GM21360 (cell line): ENCODE results near the gene VPREB1.
"Not testable (repeated sequence)": the region's sequence is repeated elsewhere in the genome, so short reads cannot be mapped to it uniquely, and the experiment has no call there.

ENCODE experiments used
- ATAC-seq: cut with Tn5 transposase; IDR thresholded peaks from one replicate; pipeline ENCODE4 v1.9.1; 2021; ENCODE audit warnings: mild to moderate bottlenecking, moderate library complexity; ENCODE audit not compliant: unreplicated experiment

The VPREB1 gene, protein sequence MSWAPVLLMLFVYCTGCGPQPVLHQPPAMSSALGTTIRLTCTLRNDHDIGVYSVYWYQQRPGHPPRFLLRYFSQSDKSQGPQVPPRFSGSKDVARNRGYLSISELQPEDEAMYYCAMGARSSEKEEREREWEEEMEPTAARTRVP

DNA sequence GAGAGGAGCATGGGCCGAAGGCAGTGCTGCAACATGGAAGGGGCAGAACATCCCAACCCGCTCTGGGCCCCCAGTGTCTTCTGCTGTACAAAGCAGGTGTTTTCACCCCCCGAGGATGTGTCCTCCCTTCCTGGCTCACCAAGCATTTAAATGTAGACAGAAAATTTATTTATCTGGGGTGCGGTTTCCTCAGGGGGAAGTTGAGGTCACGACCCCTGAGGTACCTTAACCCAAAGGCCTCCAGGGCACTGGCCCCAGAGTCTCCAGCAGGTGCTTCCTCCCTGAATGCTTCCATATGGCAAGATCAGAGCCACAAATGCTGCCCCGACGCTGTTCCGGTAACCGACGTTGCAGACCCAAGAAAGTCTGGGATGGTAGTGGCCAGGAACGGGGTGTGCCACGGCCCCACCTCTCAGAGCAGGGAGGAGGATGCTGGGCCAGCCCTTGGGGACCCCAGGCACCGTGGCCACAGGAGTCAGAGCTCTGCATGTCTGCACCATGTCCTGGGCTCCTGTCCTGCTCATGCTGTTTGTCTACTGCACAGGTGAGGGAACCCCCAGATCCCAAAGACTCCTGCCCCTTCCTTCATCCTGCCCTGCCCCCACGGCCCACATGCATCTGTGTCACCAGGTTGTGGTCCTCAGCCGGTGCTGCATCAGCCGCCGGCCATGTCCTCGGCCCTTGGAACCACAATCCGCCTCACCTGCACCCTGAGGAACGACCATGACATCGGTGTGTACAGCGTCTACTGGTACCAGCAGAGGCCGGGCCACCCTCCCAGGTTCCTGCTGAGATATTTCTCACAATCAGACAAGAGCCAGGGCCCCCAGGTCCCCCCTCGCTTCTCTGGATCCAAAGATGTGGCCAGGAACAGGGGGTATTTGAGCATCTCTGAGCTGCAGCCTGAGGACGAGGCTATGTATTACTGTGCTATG is at the start of gene VPREB1:
VPREB1 (plus strand) TSS at position 471 of the 935 bp plus-strand sequence; CDS start at position 499, 28 bp downstream.
- no peak for ATAC-seq

DNA sequence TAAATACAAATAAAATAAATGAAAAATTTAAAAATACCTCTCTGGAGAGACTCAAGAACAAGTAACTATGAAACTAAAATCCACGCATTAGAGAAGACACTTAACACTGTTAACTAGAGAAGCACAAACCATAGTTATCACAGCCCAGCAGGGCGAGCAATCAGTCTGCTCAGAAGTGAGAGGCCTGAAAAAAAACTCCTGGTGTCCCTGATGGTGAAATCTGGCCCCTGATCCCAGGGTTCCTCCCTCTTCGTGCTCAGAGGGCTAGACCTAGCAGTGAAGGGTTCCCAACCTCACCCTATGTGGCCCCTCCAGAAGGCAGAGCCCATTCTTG is 49.7 kb upstream of the VPREB1 start:
- peak; percentile 8 for ATAC-seq

DNA sequence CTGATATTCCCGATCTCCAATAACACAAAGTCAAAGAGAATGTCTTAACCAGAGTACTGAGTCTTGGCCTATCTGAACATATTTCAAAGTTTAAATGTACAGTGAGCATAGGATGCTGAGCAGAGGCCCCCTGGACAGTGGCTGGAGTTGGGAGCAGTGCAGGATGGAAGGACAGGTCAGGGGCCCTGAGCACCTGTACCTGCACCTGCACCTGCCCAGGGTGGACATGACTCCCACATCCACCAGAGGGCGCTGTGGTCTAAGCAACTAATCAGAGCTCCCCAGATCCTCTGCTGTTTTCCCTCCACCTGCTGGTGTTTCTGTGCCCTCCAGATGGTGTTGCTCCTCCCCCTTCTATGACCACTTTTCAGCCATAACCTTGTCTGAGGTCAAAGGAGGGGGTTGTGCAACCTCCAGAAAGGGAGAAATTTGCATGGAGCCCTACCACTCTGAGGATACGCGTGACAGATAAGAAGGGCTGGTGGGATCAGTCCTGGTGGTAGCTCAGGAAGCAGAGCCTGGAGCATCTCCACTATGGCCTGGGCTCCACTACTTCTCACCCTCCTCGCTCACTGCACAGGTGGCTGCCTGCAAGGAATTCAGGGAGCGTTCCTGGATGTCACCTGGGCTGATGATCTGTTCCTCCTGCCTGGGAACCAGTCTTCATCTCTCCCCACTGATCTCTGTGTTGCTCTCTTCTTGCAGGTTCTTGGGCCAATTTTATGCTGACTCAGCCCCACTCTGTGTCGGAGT is 49.1 kb upstream of the VPREB1 start:
- ATAC-seq: peak; percentile 63

DNA sequence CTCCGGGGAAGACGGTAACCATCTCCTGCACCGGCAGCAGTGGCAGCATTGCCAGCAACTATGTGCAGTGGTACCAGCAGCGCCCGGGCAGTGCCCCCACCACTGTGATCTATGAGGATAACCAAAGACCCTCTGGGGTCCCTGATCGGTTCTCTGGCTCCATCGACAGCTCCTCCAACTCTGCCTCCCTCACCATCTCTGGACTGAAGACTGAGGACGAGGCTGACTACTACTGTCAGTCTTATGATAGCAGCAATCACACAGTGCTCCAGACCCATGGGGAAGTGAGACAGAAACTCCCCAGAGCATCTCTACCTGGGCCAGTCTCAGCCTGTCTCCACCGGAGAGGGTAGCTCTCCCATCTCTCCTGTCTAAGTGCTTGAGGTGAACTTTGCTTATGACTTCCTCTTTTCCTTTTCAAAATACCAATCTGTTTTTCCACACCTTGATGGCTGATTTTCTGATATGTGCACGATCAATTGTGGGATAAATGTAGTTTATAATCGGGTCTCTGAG is 48.5 kb upstream of the VPREB1 start:
- peak; percentile 62 for ATAC-seq

DNA sequence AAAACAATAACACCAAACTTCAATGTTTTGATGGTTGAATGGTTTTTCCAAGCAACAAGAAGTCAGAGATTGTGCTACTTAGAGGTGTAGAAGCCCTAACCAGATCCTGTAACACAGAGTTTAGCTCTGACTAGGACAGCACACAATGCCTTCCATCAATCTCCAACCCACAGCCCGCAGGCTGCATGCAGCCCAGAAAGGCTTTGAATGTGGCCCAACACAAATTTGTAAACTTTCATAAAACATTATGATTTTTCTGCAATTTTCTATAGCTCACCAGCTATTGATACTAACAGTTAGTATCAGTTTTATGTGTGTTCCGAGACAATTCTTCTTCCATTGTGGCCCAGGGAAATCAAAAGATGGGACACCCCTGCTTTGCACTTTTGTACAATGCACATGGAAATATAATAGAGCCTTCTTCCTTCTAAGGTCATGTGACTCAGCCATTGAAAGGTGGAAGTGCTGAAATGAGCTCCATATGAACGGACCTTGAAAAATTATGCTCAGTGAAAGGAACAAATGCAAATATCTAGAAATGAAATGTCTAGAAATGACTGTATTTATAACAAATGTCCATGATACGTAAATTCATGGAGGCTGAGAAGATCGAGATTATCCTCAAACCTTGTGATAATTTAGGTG is 47.6 kb upstream of the VPREB1 start:
- no peak for ATAC-seq

DNA sequence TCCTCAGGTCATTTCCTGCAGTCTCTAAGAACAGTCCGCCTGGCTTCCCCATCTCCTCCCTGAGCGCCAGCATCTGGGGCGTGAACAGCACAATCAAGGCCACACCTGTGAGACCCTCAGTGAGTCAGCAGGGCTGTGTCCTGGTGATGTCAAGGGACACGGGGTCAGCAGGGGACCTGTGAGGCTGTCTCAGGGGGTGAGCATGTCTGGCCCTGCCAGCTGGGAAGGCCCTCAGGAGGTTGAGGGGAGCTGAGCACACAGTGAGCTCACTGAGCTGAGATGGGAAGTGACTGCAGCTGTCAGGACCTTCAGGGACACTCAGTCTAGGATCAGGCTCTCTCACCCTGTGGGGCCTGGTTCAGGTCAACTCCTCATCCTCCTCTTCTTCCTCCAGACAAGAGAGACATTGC is 46.6 kb upstream of the VPREB1 start:
- no peak for ATAC-seq

DNA sequence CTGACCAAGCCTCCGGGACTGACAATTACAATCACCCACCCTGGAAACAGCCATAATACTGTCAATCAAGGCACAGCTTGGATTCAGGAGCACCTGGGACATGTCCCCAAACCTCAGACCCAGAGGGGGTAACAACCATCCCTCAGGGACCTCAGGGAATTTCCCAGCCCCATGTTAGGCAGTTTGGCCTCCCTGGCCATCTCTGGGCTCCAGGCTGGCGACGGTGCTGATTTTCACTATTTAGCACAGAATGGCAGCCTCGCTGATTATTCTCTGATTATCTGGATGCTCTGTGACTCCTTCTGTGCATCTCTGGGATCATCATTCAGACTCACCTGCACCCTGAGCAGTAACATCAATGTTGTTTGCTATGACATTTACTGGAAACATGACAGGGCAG is 45.8 kb upstream of the VPREB1 start:
- ATAC-seq: no peak

DNA sequence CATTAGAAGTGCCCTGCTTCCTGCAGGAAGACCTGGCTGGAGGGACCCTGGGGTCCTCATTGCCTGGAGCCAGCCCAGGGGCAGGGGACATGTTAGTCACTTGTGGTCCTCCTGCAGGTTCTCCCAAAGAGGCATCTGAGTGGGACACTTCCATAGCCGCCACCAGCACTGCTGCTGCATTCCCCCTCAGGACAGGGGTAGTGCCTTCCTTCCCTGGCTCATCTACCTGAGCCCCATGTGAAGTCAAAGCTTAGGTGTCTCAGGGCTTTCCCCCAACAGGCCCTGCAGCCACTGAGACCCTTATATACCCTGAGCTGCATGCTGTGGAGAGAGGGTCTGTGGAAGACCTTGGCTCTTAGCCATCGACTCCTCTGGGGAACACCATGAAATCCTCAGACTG is 45.0 kb upstream of the VPREB1 start:
- no peak for ATAC-seq

DNA sequence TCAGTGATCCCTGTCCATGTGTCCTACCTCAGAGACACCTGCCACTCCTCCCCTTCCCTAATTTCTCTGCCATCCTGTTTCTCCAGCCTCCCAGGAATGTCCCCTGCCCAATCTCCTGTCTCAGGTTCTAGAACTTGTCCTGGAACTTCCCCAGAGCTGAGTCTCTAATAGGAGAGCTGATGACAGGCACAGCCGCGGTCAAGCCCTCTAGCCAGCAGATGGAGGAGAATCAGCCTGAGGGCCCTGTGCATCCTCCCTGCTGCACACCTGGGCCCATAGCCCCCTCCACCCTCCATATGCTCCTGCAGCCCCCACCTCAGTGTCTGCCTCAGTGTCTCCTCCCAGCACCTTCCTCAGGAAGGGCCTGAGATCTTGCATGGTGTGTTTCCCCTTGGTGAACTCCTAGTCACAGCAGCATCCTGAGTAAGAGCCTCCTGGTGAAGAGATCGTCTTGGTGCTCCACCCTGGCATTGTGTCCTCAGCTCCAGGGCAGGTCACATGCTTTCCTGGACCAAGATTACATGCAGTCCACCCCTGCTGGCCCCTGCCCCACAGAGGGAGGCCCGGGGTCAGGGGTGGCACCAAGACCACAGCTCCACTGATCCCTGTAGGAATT is 43.9 kb upstream of the VPREB1 start:
- ATAC-seq: no peak

DNA sequence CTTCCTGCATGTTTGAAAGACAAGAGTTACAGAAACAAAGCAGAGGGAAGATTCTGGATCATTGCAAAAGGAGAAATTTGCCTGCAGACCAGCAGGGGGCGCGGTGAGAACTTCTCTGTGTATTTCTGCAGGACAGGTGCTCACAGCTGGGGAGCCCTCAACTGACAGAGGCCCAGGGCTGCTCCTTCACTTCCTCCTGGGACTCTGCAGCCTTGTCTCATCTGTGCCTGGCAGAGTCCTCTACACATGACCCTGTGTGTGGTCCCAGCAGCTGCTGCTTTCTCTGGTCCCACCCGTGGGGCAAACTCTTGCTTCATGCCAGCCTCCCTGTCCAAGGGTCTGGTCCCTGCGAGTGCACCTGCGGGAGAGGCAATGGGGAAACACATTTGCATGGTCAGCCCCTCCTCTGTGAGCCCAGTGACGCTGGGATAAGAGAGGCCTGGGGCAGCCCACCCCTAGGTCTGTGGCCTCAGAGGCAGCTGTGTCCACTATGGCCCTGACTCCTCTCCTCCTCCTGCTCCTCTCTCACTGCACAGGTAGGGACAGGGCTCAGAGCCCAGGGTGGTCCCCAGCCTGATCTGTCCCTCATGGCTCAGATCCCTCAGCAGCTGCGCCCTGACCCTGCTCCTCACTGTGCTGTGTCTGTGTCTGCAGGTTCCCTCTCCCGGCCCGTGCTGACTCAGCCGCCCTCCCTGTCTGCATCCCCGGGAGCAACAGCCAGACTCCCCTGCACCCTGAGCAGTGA is 43.2 kb upstream of the VPREB1 start:
- no peak for ATAC-seq

DNA sequence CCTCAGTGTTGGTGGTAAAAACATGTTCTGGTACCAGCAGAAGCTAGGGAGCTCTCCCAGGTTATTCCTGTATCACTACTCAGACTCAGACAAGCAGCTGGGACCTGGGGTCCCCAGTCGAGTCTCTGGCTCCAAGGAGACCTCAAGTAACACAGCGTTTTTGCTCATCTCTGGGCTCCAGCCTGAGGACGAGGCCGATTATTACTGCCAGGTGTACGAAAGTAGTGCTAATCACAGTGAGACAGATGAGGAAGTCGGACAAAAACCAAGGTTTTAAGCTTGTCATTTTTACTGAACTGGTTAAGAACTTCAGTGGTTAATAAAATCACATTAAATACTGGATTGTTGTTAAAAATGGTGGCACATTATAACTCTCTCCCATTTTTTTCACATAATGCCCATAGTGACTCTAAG is 42.6 kb upstream of the VPREB1 start:
- ATAC-seq: no peak

DNA sequence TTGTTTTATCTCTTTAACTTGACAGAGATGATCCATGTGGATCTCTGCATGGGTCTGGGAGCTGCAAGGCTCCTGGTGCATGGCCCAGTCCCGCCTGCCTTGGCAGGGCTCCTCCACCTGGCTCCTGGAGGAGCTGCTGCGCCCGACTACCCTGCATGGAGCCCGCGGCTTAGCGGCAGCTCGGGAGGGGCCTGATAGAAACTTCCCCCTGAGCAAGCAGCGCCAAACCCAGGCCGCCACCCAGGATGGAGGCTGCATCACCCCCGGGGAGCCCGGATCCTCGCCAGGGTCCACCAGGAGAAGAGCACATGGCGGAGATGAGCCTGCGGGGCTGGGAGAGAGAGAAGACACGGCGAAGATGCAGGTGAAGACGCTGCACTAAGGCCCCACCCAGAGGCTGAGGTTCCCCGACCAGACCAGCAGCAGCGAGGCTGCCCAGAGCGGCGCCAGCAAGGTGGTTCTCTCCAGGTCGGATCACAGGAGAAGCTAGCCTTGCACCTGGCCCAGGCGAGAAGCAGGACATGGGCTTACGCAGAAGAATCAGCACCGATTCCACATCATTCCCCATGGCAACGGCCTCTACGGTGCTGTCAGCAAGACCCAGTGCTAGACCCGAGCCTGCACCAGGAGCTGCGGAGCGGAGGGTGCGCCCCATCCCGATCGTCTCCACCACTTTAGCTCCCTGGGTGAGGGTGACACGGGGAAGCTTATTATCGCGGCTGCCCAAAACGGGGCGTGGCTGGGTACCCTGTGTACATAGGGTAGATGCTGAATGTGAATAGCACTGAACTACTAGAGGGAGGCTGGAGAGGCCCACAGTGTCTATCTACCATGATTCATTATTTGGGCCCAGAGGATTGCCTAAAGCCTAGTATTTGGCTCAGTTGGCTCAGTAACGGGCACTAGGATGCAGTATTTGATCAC is 41.3 kb upstream of the VPREB1 start:
- ATAC-seq: no peak

DNA sequence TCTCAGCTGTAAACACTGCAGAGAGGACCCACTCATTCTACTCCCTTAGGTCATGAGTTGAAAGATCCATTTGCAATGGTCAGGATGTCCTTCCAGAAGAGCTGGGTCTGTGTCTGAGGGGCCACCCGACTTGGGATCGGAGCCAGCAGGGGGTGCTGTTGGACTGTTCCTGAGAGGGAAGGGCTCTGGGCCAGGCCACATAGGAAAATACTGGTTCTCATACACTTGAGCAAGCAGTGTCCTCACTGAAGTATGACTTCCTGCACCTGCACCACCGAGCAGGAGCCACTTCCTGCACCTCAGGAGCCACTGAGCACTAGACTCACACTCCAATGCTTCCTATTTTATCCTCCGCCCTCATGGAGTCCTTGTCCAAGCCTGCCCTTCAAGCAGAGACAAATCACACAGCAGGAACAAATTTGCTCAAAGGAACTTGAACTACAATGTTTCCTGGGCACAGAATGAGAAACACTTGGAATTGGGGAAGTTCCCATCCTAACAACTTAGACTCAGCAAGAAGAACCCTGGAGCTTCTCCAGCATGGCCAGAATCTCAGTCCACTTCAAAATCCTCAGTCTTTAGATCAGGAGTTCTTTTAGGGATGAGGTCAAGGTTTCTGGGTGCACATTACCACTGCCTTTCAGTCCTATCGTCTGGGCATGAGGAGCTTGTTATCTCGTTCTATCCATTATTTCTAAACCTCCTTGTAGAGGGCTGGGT is 36.6 kb upstream of the VPREB1 start:
- peak; percentile 72 for ATAC-seq

DNA sequence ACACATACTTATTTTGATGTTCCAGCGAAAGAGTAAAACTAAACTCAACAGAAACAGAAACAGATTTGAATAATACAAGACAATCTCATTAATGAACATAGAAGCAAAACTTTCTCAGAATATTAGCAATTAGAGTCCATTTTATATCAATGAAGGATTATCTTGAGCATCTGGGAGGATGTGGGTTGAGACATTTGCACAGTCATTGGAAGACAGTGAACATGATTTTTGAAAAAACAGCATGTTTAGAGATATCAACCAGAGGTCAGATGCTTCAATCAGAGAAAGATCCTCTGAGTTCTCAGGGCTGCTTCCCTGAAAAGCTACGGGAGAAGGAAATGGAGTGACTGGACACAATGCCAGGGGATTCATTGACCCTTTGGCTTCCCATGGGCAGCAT is 35.9 kb upstream of the VPREB1 start:
- ATAC-seq: no peak

DNA sequence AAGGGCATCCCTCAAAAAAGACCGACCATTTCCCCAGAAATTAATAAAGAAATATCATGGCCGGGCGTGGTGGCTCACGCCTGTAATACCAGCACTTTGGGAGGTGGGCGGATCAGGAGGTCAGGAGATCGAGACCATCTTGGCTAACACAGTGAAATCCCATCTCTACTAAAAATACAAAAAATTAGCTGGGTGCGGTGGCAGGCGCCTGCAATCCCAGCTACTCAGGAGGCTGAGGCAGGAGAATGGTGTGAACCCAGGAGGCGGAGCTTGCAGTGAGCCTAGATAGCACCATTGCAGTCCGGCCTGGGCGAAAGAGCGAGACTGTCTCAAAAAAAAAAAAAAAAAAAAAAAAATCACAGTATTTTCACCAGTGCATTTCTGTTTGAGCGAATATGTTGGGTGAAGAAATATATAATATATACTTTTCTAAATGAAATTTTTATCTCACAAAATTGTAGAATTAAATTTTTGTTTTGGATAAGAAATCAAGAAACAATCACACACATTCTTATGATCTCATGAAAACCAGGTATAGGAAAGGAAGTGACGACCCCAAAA is 35.4 kb upstream of the VPREB1 start:
- not testable (repeated sequence) for ATAC-seq

DNA sequence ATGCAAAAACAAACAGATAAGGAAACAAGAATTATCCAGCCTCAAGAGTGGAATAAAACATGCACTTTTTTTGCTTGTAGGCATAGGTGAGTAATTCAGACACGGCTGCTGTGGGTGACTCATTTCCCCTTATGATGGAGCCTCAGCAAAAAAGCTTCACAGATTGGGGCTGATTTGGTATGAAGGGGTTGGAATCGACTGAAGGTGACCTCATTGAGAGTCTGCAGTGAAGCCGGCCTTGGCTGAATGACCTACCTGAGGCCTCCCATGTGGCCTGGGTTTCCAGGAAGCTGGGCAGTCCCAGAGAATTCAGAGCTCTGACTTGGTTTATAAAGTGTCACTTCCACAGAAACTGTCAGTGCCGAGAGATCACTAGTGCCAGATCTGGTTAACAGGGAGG is 34.2 kb upstream of the VPREB1 start:
- no peak for ATAC-seq

DNA sequence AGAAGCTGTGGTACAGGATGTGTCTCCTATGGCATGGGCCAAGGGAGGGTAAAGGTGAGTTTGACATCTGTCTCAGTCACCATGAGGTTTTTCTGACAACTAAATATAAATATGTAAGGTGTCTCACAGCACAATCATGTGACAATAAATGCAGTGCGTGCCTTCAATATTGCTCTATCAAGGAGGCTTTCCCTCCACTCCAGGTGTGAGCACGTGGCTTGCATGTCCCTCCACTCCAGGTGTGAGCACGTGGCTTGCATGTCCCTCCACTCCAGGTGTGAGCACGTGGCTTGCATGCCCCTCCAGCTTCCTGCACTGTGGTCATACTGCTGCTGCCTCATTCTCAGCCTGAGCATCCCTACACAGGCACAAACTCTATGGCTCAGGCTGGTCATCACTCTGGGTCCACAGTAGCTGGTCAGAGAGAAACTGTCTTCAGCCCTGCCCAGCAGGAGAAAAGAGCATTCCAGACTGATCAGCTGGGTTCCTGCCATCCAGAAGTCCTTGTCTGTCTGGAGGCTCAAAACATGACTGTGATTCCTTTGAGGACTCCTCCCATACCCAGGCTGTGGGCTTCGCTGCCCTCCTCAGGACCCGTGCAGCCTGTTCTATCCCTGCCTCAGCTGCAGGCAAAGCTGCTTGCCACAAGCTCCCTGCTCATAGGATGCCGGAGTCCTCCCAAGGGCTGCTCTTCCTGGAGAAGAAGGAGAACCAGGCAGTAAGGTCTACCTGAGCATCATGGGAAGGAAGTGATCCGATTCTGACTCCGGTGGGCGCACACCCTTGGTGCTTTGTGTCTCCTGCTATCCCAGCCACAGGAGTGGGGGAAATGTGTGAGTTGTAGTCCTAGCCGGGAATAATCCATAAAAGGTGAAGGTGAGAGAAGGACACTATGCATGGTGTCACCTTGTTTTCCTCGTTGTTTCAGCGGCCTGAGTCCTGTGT is 33.4 kb upstream of the VPREB1 start:
- ATAC-seq: no peak
